Astrocyte of the cerebellum (primary cell): ENCODE results near the gene PLIN3.
"Not testable (repeated sequence)": the region's sequence is repeated elsewhere in the genome, so short reads cannot be mapped to it uniquely, and the experiment has no call there.

Experiments
- DNase-seq: peaks from one replicate; pipeline ENCODE4 v3.0.0-alpha.2; 2011; ENCODE audit warnings: low read depth
- H3K4me3 ChIP-seq: 2 replicates; pipeline ENCODE4 v1.5.1; 2011; ENCODE audit warnings: mild to moderate bottlenecking, low read depth, low read length, moderate library complexity
- CTCF ChIP-seq: IDR thresholded peaks from 2 replicates; pipeline ENCODE4 v1.5.1; 2012; ENCODE audit warnings: low read length, low read depth, moderate library complexity, mild to moderate bottlenecking; ENCODE audit errors: missing control alignments
- in situ Hi-C: cut with HindIII; loops from 2 replicates; pipeline ENCODE4 v1.10.0; 2017; ENCODE audit warnings: low sequenced_read_pairs

PLIN3 gene

GRCh38 chr19:4806384-4806783 lies 61.1 kb downstream of the PLIN3 start:
- in situ Hi-C loops = no loop called here
- TF ChIP-seq CTCF = no peak
- DNase-seq = no peak
- H3K4me3 ChIP-seq = no peak overlapping the region

- DNase-seq, H3K4me3 ChIP-seq, in situ Hi-C loops: not testable (repeated sequence)
Observed at GRCh38 chr19:4805140-4805539, 62.3 kb downstream of the PLIN3 start.

GRCh38 chr19:4803736-4804695 lies 63.5 kb downstream of the PLIN3 start:
- DNase-seq = no peak
- H3K4me3 ChIP-seq = no peak overlapping the region
- TF ChIP-seq CTCF = peak; percentile 84
- in situ Hi-C loops = no loop called here

- in situ Hi-C loops = no loop called here
- no peak for DNase-seq
- H3K4me3 ChIP-seq = no peak overlapping the region
- TF ChIP-seq CTCF = no peak
Observed at GRCh38 chr19:4802711-4803110, 64.8 kb downstream of the PLIN3 start.

- in situ Hi-C loops = no loop called here
- no peak for TF ChIP-seq CTCF
- no peak overlapping the region for H3K4me3 ChIP-seq
- no peak for DNase-seq
Observed at GRCh38 chr19:4801085-4801619, 66.3 kb downstream of the PLIN3 start.

GRCh38 chr19:4800591-4801081 lies 66.8 kb downstream of the PLIN3 start:
- no peak overlapping the region for H3K4me3 ChIP-seq
- in situ Hi-C loops = no loop called here

More at GRCh38 chr19:4800591-4801081, 66.8 kb downstream of the PLIN3 start:
- TF ChIP-seq CTCF = no peak
- no peak for DNase-seq
